PC-3 (cell line): ENCODE results near the gene UBXN4. TPM values are rescaled to one million over a fixed set of nuclear protein-coding genes. Genes with fewer than 3 reads are reported as not detected.

ENCODE experiments used
- ATAC-seq: fragments of 200-7000 bp; cut with Tn5 transposase; 2 replicates; pipeline ENCODE4 v1.9.1; 2020; ENCODE audit warnings: mild to moderate bottlenecking, moderate library complexity
- BruUV-seq: library from RNA; stranded (reverse); fragments of 400-500 nt; replicated peaks from 2 replicates; lab custom pipeline; 2021; lab: Mats Ljungman, UMichigan
- CTCF ChIA-PET: fragments of 300-600 bp; sonication (Branson Sonifier 250); formaldehyde crosslinking; loops from one replicate; lab custom pipeline; 2022; ENCODE audit warnings: antibody characterized with exemption; lab: Charles Lee
- POLR2A ChIA-PET: fragments of 300-600 bp; sonication (Branson Sonifier 250); formaldehyde crosslinking; loops from one replicate; lab custom pipeline; 2022; ENCODE audit warnings: antibody characterized with exemption; ENCODE audit not compliant: unreplicated experiment; lab: Charles Lee
- DNase-seq: peaks from one replicate; pipeline ENCODE4 v3.0.0-alpha.2; 2015
- H2AFZ ChIP-seq: fragments of 300-600 bp; sonication (generic); 2 replicates; pipeline ENCODE4 v1.6.0; 2016; ENCODE audit warnings: antibody characterized with exemption, low read length
- H3F3A ChIP-seq: fragments of 300-600 bp; sonication (generic); one replicate; pipeline ENCODE4 v1.6.0; 2017; ENCODE audit warnings: antibody characterized with exemption, low read length, control low read depth, mild to moderate bottlenecking; ENCODE audit not compliant: unreplicated experiment
- H3K27ac ChIP-seq: fragments of 300-600 bp; sonication (generic); 2 replicates; pipeline ENCODE4 v1.5.1; 2016; ENCODE audit warnings: mild to moderate bottlenecking, low read length
- H3K27me3 ChIP-seq: fragments of 300-600 bp; sonication (generic); 2 replicates; pipeline ENCODE4 v1.6.1; 2016; ENCODE audit warnings: low read length, mixed read lengths
- H3K36me3 ChIP-seq: fragments of 300-600 bp; sonication (generic); 2 replicates; pipeline ENCODE4 v1.6.1; 2016; ENCODE audit warnings: low read depth, mixed run types, low read length, mixed read lengths
- H3K4me1 ChIP-seq: fragments of 300-600 bp; sonication (generic); 2 replicates; pipeline ENCODE4 v1.5.1; 2016; ENCODE audit warnings: low read length; ENCODE audit not compliant: insufficient read depth
- H3K4me2 ChIP-seq: fragments of 300-600 bp; sonication (generic); 2 replicates; pipeline ENCODE4 v1.6.0; 2016; ENCODE audit warnings: low read length
- H3K4me3 ChIP-seq: fragments of 300-600 bp; sonication (generic); 2 replicates; pipeline ENCODE4 v1.5.1; 2016; ENCODE audit warnings: mild to moderate bottlenecking, low read length, mixed read lengths
- H3K79me2 ChIP-seq: fragments of 300-600 bp; sonication (generic); 2 replicates; pipeline ENCODE4 v1.6.1; 2017; ENCODE audit warnings: low read length, mixed read lengths
- H3K9ac ChIP-seq: fragments of 300-600 bp; sonication (generic); 2 replicates; pipeline ENCODE4 v1.6.0; 2016; ENCODE audit warnings: mild to moderate bottlenecking, low read length
- H3K9me2 ChIP-seq: fragments of 300-600 bp; sonication (generic); replicated peaks from 2 replicates; pipeline ENCODE4 v1.6.1; 2016; ENCODE audit warnings: mixed run types, low read length, mixed read lengths
- H3K9me3 ChIP-seq: fragments of 300-600 bp; sonication (generic); 2 replicates; pipeline ENCODE4 v1.6.1; 2016; ENCODE audit warnings: low read length, mixed read lengths
- H4K20me1 ChIP-seq: fragments of 300-600 bp; sonication (generic); 2 replicates; pipeline ENCODE4 v1.6.1; 2016; ENCODE audit warnings: low read length, mixed read lengths
- EZH2 ChIP-seq: fragments of 300-600 bp; sonication (generic); IDR thresholded peaks from one replicate; pipeline ENCODE4 v1.6.1; 2017; ENCODE audit warnings: antibody characterized with exemption, mild to moderate bottlenecking, low read length; ENCODE audit not compliant: unreplicated experiment
- EZH2phosphoT487 ChIP-seq: fragments of 300-600 bp; sonication (generic); IDR thresholded peaks from 2 replicates; pipeline ENCODE4 v1.6.1; 2018; ENCODE audit warnings: mild to moderate bottlenecking, antibody characterized with exemption, low read length, borderline replicate concordance
- intact Hi-C: fragments of 100-400 bp; cut with micrococcal nuclease; formaldehyde crosslinking; loops from 2 replicates; pipeline ENCODE4 v1.9.0; 2023
- total RNA-seq: library from RNA; depleted of rRNA; stranded (reverse); fragments of >200 nt; gene quantifications from 2 replicates; pipeline ENCODE4 v1.2.3, GENCODE V29; 2014
- TF ChIP-seq, protein P1 (sequence below): fragments of 300-600 bp; sonication (generic); conservative IDR thresholded peaks from 2 replicates; pipeline ENCODE4 v1.5.1; 2017; ENCODE audit warnings: antibody characterized with exemption, low read depth, mild to moderate bottlenecking, low read length

UBXN4 gene
- total RNA-seq, 1 experiment from 2014 or later = 38.3 TPM

DNA sequence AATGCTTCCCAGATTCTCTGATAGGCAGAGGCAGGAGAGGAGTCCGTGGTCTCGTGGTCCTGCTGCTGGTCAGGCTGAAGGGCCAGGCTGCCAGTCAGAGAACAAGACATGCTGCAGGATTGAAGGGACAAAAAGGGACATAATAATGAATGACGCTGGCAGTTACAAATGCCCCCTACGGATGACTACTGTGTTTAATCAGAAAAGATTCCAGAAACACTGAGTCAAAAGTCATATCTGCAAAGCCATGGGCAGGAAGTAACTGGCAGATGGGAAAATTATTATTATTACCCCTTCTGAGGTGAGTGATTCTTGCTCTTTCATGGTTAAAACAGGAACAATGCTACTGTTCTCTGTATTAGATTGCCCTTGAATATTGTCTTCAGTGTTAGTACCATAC lies 76.3 kb downstream of the UBXN4 start:
- Histone ChIP-seq H3K4me3 (no peak overlapping the region), H3K9me2 (no peaks in the 10 kb centered on the region), H4K20me1 (no peaks in the 10 kb centered on the region), H3K9ac (no peak overlapping the region), H2AFZ (no peak overlapping the region), H3K4me2 (no peak overlapping the region), H3K9me3 (no peaks in the 10 kb centered on the region; the same call in 1 of the 2 replicates), H3K27me3 (no peaks in the 10 kb centered on the region), H3K4me1 (no peaks in the 10 kb centered on the region), H3K79me2 (no peaks in the 10 kb centered on the region), H3K36me3 (no peaks in the 10 kb centered on the region), H3K27ac (no peak overlapping the region), H3F3A (no peaks in the 10 kb centered on the region)
- ChIA-PET CTCF (no interaction called here), POLR2A (no interaction called here)
- DNase-seq (no peak), ATAC-seq (no peak; the same call in 1 of the 2 replicates)
- TF ChIP-seq EZH2phosphoT487 (no peak), EZH2 (no peak)
- TF ChIP-seq, protein P1, sequence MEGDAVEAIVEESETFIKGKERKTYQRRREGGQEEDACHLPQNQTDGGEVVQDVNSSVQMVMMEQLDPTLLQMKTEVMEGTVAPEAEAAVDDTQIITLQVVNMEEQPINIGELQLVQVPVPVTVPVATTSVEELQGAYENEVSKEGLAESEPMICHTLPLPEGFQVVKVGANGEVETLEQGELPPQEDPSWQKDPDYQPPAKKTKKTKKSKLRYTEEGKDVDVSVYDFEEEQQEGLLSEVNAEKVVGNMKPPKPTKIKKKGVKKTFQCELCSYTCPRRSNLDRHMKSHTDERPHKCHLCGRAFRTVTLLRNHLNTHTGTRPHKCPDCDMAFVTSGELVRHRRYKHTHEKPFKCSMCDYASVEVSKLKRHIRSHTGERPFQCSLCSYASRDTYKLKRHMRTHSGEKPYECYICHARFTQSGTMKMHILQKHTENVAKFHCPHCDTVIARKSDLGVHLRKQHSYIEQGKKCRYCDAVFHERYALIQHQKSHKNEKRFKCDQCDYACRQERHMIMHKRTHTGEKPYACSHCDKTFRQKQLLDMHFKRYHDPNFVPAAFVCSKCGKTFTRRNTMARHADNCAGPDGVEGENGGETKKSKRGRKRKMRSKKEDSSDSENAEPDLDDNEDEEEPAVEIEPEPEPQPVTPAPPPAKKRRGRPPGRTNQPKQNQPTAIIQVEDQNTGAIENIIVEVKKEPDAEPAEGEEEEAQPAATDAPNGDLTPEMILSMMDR = no peak
- intact Hi-C loops = no loop called here
- no TSS peak for BruUV-seq

DNA sequence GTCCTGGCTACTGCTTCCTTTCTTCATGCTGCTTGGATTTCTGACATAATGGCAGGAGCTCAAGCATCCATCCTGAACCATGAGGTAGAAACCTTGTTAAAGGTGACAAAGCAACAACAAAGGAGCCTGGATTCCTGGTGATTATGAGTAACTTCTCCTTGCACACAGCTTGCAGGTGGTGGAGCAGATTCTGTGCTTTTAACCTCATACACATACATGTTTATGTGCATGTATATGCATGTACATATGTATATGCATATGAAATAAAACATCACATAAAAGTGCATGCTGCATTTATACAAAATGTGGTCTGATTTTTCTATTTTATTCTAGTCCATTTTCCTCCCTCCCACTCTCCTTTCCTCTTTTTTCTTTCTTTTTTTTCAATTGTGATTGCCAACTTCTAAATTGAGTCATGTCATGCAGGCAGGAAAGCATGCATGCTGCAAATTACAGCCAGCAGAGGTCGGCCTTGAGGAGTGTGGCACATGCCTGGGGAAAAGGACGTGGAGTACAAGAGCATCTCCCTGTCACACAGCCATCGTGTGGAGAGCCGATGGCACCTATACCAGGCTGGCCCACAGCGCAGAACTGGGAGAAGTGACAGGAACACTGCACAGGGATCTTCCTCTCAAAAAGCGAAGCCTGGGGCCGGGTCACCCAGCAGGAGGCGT lies 77.4 kb downstream of the UBXN4 start:
- intact Hi-C loops = no loop called here
- Histone ChIP-seq H3K9me3 (no peaks in the 10 kb centered on the region), H3K4me3 (no peak overlapping the region), H3K79me2 (no peaks in the 10 kb centered on the region), H3K36me3 (no peaks in the 10 kb centered on the region), H3K4me1 (no peaks in the 10 kb centered on the region), H3K9ac (no peak overlapping the region), H3F3A (no peaks in the 10 kb centered on the region), H3K4me2 (no peak overlapping the region), H3K9me2 (no peaks in the 10 kb centered on the region), H2AFZ (no peak overlapping the region), H3K27ac (no peak overlapping the region), H4K20me1 (no peaks in the 10 kb centered on the region), H3K27me3 (no peaks in the 10 kb centered on the region)
- BruUV-seq = no TSS peak
- POLR2A ChIA-PET = no interaction called here
- peak; percentile 67 for ATAC-seq
- TF ChIP-seq, protein P1 = peak; percentile 61
- TF ChIP-seq EZH2phosphoT487 = no peak
- CTCF ChIA-PET = no interaction called here
- peak; percentile 36 for DNase-seq

DNA sequence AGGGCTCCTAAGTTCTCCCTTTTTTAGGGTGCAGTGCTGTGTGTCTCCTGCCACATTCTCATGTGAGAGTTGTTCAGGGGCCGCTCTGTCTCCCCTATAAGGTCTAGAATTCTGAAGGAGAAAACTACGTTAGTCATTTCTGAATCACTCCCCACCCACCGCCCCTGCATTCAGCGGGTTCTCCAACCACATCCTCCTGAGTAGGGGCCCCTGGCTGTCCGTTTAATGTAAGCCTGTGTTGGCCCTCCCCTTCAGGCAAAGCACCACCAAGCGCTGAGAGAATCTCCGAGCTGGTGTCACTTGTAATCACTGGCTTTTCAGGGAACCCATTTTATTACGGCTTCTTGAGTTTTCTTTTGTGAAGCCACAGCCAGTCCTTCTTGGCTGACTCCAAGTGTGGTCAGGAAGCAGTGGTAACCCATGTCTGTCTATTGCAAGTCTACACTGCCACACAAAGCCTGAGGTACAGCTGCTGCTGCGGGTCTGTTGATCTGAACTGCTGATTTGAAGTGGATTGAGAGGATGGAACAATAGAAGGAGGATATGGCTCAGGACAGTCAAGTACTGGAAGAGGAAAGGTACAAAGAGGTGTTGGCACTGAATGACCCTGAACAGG lies 78.5 kb downstream of the UBXN4 start:
- ChIA-PET CTCF (interaction anchor here (0.5 kb wide), 1 partner anchor 94 kb away, joined by 4 read pairs; no protein-coding TSS in a partner anchor), POLR2A (no interaction called here)
- H2AFZ ChIP-seq = no peak overlapping the region
- H3K27me3 ChIP-seq = no peaks in the 10 kb centered on the region
- H3K9me3 ChIP-seq = no peaks in the 10 kb centered on the region
- H3K4me1 ChIP-seq = no peaks in the 10 kb centered on the region
- no peak overlapping the region for H3K4me2 ChIP-seq
- H3K4me3 ChIP-seq = no peak overlapping the region
- H3K79me2 ChIP-seq = no peaks in the 10 kb centered on the region
- H3K27ac ChIP-seq = no peak overlapping the region
- H3K9me2 ChIP-seq = no peaks in the 10 kb centered on the region
- H4K20me1 ChIP-seq = no peaks in the 10 kb centered on the region
- intact Hi-C loops = no loop called here
- no TSS peak for BruUV-seq
- no peak for ATAC-seq
- no peak for TF ChIP-seq EZH2phosphoT487
- TF ChIP-seq, protein P1 = no peak
- no peak for TF ChIP-seq EZH2
- H3K36me3 ChIP-seq = no peaks in the 10 kb centered on the region
- H3K9ac ChIP-seq = no peak overlapping the region
- no peak for DNase-seq
- no peaks in the 10 kb centered on the region for H3F3A ChIP-seq
